ENCODE measurements around the gene DEFB125. TPM values are rescaled to one million over a fixed set of nuclear protein-coding genes. Genes with fewer than 3 reads are reported as not detected.
"Not testable (repeated sequence)": the region's sequence is repeated elsewhere in the genome, so short reads cannot be mapped to it uniquely, and the experiment has no call there.

DEFB125 gene
- total RNA-seq, 1 donor, result not detected

GRCh38 chr20:103456-103855 is 16.0 kb downstream of the DEFB125 start:
- no peak overlapping the region for H3K4me3 ChIP-seq (ENCODE audit: low read length)
- no peaks in the 10 kb centered on the region for H3K4me1 ChIP-seq (ENCODE audit: insufficient read depth, low read length)
- H3K9me3 ChIP-seq (ENCODE audit: low read depth, low read length), result no peaks in the 10 kb centered on the region
- H3K27me3 ChIP-seq (ENCODE audit: insufficient read depth, low read length), result peaks cover 48% of the 10 kb centered on the region

DNA sequence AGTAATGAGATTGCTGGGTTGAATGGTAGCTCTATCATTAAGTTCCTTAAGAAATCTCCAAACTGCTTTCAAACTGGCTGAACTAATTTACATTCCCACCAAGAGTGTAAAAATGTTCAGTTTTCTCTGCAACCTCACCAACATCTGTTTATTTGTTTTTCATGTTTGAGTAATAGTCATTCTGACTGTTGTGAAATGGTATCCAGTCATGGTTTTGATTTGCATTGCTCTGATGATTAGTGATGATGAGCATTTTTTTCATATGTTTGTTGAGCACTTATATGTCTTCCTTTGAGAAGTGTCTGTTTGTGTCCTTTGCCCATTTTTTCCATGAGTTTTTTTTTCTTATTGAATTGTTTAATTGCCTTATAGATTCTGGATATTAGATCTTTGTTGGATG is 24.9 kb downstream of the DEFB125 start:
- Histone ChIP-seq H3K27me3 (ENCODE audit: insufficient read depth, low read length) (peaks cover 17% of the 10 kb centered on the region), H3K9me3 (ENCODE audit: low read depth, low read length) (no peaks in the 10 kb centered on the region), H3K4me1 (ENCODE audit: insufficient read depth, low read length) (no peaks in the 10 kb centered on the region), H3K4me3 (ENCODE audit: low read length) (no peak overlapping the region)

DNA sequence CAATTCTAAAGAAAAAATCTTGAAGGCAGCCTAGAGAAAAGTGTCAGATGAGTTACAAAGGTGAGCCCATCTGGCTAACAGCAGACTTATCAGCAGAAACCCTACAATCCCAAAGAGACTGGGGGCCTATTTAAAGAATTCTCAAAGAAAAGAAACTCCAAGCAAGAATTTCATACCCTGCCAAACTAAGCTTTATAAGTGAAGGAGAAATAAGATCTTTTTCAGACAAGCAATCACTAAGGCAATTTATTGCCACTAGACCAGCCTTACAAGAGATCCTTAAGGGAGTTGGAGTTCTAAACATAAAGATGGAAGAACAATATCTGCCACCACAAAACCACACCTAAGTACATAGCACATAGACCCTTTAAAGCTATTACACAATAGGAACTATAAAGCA is 30.0 kb downstream of the DEFB125 start:
- peaks cover 28% of the 10 kb centered on the region for H3K27me3 ChIP-seq (ENCODE audit: insufficient read depth, low read length)
- H3K9me3 ChIP-seq (ENCODE audit: low read depth, low read length), result no peaks in the 10 kb centered on the region
- no peaks in the 10 kb centered on the region for H3K4me1 ChIP-seq (ENCODE audit: insufficient read depth, low read length)
- H3K4me3 ChIP-seq (ENCODE audit: low read length), result no peak overlapping the region

DNA sequence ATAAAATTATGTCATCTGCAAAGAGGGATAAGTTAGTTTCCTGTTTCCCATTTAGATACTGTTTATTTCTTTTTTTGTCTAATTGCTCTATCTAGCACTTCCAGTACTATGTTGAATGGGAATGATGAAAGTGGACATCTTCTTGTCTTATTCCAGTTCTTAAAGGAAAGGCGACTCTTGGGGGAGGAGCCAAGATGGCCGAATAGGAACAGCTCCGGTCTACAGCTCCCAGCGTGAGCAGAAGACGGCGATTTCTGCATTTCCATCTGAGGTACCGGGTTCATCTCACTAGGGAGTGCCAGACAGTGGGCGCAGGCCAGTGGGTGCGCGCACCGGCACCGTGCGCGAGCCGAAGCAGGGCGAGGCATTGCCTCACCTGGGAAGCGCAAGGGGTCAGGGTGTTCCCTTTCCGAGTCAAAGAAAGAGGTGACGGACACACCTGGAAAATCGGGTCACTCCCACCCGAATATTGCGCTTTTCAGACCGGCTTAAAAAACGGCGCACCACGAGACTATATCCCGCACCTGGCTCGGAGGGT is 42.4 kb downstream of the DEFB125 start:
- H3K4me1 ChIP-seq (ENCODE audit: insufficient read depth, low read length); H3K27me3 ChIP-seq (ENCODE audit: insufficient read depth, low read length); H3K9me3 ChIP-seq (ENCODE audit: low read depth, low read length); H3K4me3 ChIP-seq (ENCODE audit: low read length): not testable (repeated sequence)

GRCh38 chr20:137668-138490 is 50.4 kb downstream of the DEFB125 start:
- Histone ChIP-seq H3K4me1 (ENCODE audit: insufficient read depth, low read length) (no peaks in the 10 kb centered on the region), H3K4me3 (ENCODE audit: low read length) (no peak overlapping the region), H3K27me3 (ENCODE audit: insufficient read depth, low read length) (peaks cover 18% of the 10 kb centered on the region), H3K9me3 (ENCODE audit: low read depth, low read length) (no peaks in the 10 kb centered on the region)

- Histone ChIP-seq H3K27me3 (ENCODE audit: insufficient read depth, low read length) (peaks cover 25% of the 10 kb centered on the region), H3K9me3 (ENCODE audit: low read depth, low read length) (no peaks in the 10 kb centered on the region), H3K4me1 (ENCODE audit: insufficient read depth, low read length) (no peaks in the 10 kb centered on the region), H3K4me3 (ENCODE audit: low read length) (no peak within 1 kb of the TSS)
These were observed 54.8 kb downstream of the DEFB125 start, which contains the start of gene DEFB126 for GRCh38 chr20:142290-142689. Gene DEFB126, plus strand, starts transcription at chr20:142590. Its CDS starts 39 bp downstream, at chr20:142629.

GRCh38 chr20:145877-146276 is 58.4 kb downstream of the DEFB125 start:
- H3K27me3 ChIP-seq (ENCODE audit: insufficient read depth, low read length), result peaks cover 27% of the 10 kb centered on the region
- no peaks in the 10 kb centered on the region for H3K9me3 ChIP-seq (ENCODE audit: low read depth, low read length)
- no peaks in the 10 kb centered on the region for H3K4me1 ChIP-seq (ENCODE audit: insufficient read depth, low read length)
- H3K4me3 ChIP-seq (ENCODE audit: low read length), result no peak overlapping the region

Other genes starting within 250 kb of the DEFB125 start
- not detected for gene DEFB126, start 54.9 kb downstream of the DEFB125 start, total RNA-seq
- gene DEFB127, start 69.8 kb downstream of the DEFB125 start, total RNA-seq, result not detected
- not detected for gene DEFB128, start 102.0 kb downstream of the DEFB125 start, total RNA-seq
- gene DEFB129, start 139.6 kb downstream of the DEFB125 start, total RNA-seq, result not detected
- not detected for gene DEFB132, start 170.1 kb downstream of the DEFB125 start, total RNA-seq
- gene C20orf96, start 203.1 kb downstream of the DEFB125 start, total RNA-seq, result 0.73 TPM
- 16.8 TPM for gene ZCCHC3, start 209.9 kb downstream of the DEFB125 start, total RNA-seq
- 1.3 TPM for gene SOX12, start 237.9 kb downstream of the DEFB125 start, total RNA-seq